Amygdala (tissue), 56 donors: ENCODE data around the gene STIM1.
"Not testable (repeated sequence)": the region's sequence is repeated elsewhere in the genome, so short reads cannot be mapped to it uniquely, and the experiment has no call there.

ENCODE experiments used
- DNase-seq, 56 donors: peaks; one replicate each; lab custom pipeline; 2025; lab: John Stamatoyannopoulos, UW

STIM1 gene

DNA sequence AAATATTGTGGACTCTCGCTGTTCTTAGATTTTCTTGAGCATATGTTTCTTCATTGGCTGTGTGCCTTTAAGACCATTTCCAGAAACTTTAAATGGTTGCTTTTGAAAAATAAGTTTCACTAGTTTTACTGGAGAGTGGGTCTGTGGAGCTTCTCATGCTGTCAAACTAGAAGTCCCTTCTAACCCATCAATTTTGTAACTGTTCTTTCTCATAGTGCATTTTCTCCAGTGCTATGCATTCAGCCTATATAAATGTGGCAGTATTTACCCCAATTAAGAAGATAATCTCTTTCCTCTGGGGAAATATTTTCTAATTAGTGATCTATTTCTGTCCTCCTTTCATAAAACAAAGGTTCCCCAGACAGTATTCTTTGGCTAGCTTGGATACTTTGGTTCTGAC lies 141.2 kb downstream of the STIM1 start:
- no peak for DNase-seq

DNA sequence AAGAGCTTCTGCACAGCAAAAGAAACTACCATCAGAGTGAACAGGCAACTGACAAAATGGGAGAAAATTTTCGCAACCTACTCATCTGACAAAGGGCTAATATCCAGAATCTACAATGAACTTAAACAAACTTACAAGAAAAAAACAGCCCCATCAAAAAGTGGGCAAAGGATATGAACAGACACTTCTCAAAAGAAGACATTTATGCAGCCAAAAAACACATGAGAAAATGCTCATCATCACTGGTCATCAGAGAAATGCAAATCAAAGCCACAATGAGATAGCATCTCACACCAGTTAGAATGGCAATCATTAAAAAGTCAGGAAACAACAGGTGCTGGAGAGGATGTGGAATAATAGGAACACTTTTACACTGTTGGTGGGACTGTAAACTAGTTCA lies 149.3 kb downstream of the STIM1 start:
- not testable (repeated sequence) for DNase-seq

DNA sequence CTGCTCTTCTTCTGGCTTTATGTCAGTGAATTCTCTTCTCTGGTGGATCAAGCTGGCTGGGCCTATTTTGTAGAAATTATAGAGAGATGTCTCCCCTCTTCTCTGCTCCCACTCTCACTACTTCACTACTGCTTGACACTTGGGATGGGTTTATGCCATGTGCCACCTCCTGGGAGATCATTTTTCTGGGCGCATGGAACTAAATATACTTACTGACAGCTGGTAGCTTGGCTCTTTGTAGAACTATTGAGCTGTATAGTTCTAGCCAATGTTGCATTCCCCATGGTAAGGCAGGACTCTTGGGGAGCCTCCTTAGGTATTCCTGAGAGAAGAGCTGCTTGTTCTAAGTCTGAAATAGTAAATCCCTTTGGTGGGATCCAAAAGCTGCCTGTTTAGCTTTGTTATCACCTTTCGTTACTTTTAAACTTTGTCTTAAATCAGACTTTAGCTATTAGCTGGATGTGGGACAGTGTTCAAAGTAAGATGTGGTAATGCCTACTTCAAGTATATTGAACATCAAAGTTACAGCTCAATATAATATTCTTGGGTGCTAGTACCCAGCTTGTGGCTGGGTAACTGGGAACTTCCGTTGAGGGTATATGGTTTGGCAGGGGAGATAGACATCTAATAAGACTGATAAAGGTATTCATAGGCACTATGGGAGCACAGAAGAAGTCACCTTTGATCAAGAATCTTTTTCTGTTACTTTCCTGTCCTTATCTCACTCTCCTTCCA lies 151.6 kb downstream of the STIM1 start:
- no peak for DNase-seq

DNA sequence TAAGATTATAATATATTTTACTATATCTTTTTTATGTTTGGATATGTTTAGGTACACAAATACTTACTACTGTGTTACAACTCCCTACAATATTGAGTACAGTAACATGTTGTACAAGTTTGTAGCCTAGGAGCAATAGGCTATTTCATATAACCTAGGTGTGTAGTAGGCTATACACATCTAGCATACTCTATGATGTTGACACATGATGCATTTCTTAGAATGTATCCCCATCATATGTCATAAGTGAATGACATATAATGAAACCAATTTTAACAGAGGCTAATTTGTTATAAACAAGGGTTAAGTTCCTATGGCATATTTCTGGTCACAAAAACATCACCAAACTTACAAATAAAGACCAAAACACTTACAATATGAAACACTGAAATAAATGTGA lies 152.7 kb downstream of the STIM1 start:
- no peak for DNase-seq

DNA sequence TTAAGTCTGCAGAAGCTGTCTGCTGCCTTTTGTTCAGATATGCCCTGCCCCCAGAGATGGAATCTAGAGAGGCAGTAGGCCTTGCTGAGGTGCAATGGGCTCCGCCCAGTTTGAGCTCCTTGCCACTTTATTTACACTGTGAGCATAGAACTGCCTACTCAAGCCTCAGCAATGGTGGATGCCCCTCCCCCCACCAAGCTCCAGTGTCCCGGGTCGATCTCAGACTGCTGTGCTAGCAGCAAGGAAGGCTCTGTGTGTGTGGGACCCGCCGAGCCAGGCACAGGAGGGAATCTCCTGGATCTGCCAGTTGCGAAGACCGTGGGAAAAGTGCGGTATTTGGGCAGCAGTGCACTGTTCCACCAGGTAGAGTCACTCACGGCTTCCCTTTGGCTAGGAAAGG lies 161.1 kb downstream of the STIM1 start:
- DNase-seq = not testable (repeated sequence)

DNA sequence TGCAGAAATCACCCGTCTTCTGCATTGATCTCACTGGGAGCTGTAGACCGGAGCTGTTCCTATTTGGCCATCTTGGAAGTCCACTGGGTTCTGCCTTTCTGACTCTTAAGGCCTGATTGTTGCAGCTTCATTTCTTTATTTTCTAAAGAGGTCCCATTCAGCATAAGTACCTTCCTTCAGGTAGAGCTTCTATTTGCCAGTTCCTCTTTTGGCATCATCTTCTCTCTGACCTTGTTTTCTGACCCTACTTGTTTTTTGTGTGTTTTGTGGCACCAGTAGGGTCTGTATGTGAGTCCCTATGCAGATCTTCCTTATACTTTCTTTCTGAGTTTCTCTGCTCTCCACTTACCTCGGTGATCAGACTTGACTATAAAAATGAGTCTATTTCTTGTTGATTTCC lies 161.7 kb downstream of the STIM1 start:
- DNase-seq = no peak

DNA sequence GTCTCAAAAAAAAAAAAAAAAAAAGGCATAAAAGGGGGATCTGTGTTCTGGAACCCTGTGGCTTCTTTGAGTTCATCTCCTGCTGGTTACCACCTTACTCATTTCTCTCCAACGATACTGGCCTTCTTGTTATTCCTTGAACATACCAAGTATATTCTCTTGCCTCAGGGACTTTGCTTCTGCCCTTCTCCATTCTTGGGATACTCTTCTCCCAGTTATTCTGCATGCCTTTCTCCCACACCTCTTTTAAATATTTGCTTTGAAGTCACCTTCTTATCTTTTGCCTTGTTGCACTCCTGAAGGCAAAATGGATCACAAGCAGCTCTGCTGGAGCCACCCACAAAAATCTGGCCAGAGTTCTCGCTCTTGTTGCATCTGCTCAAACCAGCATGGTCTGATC lies 163.2 kb downstream of the STIM1 start:
- no peak for DNase-seq

DNA sequence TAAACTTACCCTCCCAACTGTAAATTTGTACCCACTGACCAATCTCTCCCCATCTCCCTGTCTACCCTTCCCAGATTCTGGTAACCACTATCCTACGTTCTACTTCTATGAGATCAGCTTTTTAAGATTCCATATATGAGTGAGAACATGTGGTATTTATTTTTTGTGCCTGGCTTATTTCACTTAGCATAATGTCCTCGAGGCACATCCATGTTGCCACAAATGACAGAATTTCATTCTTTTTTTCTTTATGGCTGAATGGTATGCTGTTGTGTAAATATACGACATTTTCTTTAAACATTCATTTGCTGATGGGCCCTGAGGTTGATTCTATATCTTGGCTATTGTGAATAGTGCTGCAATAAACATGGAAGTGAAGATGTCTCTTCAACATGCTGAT lies 164.4 kb downstream of the STIM1 start:
- DNase-seq = no peak

DNA sequence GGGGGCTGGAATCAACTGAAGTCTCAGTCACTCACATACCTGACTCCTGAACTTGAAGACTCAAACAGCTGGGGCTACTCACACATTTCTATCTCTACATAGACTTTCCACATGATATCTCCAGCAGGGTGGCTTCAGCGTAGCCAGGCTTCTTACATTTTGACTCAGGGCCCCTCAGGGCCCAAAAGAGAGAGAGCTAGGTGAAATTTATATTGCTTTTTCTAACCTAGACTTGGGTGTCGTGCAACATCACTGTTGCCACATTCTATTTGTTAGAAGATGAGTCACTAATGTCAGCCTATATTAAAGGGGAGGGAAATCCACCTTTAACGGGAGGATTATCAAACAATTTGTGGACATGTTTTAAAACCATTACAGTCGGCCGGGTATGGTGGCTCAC lies 167.2 kb downstream of the STIM1 start:
- no peak for DNase-seq

DNA sequence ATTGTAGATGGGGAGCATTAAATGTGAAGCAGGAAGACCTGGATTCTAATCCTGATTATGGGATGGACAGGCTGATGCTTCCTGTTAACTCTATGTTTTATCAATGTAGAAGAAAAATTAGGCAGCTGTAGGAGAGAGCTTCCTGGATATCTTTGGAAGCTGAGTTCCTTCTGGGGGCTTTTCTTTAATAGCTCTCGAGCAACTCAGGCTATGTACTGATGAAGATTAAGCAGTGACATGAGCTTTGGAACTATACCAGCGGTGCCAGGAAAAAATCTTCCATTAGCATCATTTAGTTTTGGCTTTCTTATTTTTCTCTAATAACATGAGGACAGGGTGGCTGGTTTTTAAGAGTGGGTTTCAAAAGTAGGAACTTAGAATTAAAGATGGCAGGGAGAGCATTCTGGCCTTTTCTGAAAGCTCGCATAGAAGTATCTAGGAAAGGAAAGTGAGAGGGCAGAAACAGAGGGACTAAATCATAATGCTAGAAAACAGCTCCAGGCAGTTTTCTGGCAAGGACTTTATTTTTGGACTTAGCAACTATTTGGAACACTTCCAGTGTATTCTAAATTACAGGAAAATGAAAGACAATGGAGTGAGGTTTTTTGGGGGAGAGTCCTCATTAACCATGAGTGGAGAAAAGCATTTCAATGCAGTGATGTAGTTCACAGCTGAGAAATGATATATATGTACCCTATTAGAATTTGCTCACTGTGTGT lies 169.9 kb downstream of the STIM1 start:
- DNase-seq = no peak

DNA sequence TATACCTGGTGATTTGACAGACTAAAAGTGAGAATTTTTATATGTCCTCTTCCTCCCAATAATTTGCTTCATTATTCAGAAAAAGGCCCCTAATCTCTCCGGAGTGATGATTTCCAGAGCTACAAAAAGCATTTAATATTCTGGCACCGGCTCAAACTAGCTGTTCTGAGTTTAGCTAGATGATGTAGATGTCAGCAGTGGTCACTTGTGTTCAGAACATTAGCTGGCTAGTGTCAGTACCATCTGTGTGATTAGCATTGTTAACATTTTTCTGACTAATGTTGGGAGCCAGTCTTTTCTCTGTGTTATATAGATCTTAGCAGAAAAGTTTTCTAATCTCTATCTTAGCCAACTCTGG lies 170.5 kb downstream of the STIM1 start:
- DNase-seq = no peak

DNA sequence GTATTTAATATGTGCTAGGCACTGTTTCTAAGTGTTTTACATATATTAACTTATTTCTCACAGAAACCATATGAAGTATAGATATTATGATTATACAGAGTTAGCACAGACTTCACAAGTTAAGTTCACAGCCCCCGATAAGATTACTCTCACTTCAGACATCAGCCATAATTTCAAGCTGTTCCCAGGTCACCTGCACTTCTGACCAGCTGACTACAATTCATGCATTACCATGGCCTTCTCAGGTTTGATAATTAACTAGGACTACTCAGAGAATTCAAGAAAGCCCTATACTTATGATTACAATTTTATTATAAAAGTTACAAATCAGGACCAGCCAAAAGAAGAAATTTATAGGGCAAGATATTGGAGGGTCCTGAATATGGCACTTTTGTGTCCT lies 170.9 kb downstream of the STIM1 start:
- DNase-seq = no peak

DNA sequence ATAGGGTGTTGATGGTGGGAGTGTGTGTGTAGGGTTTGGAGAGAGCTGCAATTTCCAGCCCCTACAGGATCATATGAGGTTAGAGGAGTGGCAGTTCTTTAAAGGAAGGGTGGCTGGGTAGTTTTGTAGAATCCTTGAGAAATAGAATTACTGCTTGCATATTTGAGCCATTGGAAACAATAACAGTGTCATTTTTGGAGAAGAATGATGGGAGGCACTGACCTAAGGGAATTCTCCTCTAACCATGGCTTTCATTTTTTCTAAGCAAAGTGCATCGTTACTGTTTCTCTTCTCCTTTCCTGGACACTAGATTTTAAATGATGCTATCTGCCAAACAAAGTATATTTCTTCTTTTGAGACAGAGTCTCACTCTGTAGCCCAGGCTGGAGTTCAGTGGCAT lies 172.3 kb downstream of the STIM1 start:
- no peak for DNase-seq

DNA sequence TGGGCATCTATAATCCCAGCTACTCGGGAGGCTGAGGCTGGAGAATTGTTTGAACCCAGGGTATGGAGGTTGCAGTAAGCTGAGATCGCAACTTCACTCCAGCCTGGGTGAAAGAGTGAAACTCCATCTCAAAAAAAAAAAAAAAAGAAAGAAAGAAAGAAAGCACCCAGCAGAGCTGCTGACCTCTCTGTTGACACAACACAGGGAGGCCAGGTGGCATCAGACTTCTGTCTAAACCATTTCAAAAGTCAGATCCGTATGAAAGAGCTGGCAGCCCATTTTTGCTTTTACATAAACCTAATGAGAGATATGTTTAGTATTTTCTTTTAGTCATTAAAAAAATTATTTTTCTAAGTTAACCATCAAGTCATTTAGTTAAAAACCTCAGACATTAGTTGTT lies 174.7 kb downstream of the STIM1 start:
- DNase-seq = no peak

DNA sequence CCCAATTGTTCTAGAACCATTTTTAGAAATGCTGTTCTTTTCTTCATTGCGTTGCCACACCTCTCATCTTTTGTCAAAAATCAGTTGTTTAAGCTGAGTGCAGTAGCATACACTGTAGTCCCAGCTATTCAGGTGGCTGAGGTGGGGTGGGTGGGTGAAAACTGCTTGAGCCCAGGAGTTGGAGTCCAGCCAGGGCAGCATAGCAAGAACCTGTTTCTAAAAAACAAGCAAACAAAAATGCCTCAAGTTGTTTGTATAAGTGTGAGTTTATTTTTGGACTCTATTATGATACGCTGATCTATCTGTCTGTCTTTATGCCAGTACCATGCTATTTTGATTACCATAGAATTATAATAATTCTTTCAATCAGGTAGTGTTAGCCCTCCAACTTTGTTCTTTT lies 176.6 kb downstream of the STIM1 start:
- DNase-seq = no peak

DNA sequence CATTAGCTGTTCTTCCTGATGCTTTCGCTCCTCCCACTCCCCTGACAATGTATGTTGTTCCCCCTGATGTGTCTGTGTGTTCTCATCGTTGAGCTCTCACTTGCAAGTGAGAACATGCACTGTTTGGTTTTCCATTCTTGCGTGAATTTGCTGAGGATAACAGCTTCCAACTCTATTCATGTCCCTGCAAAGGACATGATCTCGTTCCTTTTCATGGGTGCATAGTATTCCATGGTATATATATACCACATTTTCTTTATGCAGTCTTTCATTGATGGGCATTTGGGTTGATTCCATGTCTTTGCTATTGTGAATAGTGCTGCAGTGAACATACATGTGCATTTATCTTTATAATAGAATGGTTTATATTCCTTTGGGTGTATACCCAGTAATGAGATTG lies 180.5 kb downstream of the STIM1 start:
- no peak for DNase-seq

DNA sequence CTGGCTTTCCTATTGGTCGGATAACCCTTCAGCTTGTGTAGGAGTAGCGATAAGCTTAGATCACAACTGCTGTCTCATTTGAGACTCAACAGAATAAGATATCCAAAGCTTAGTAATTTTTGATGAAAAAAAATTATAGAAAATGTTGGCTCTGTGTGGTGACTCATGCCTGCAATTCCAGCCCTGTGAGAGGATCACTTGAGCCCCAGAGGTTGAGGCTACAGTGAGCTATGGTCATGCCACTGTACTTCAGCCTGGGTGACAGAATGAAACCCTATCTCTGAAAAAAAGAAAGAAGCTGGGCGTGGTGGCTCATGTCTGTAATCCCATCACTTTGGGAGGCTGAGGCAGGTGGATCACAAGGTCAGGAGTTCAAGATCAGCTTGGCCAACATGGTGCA lies 183.5 kb downstream of the STIM1 start:
- DNase-seq = no peak

DNA sequence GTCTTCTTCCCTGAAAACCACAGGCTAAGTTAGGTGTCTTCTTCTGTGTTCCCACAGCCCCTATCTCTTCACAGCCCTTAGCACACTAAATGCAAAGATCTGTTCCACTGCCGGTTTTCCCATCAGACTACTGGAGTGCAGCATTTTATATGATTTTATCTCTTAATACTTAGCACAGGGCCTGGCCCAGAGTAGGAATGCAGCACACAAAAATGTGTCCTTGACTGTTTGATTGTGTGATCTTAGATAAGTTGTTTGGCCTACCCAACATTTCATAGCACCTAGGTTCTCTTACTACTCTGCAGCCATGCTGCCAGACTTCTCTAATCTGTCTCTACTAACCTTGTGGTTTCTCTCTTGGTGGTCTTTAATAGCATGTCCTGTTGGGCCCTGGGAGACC lies 185.0 kb downstream of the STIM1 start:
- no peak for DNase-seq

DNA sequence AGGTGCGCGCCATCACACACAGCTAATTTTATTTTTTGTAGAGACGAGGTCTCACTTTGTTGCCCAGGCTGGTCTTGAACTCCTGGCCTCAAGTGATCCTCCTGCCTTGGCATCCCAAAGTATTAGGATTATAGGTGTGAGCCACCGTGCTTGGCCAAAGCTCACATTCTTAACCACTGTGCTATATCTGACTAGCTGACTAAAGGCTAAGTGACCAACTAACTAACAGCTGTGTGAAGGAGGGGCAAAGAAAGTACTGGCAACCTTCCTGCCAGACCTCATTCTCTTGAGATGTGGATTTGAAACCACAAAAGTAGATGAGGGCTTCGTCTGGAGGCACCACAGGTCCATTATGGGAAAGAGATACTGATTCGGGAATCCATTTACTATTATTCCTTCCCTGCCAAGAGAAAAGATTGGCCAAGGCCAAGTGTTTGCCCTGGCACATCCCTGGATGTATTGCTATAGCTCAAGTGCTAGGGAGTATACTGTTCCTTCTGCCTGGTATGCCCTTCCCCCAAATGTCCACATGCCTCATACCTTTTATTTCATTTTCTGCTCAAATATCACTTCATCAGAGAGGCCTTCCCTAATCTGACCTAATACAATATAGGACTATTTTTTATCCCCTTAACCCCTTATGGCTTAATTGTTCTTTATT lies 186.4 kb downstream of the STIM1 start:
- no peak for DNase-seq

DNA sequence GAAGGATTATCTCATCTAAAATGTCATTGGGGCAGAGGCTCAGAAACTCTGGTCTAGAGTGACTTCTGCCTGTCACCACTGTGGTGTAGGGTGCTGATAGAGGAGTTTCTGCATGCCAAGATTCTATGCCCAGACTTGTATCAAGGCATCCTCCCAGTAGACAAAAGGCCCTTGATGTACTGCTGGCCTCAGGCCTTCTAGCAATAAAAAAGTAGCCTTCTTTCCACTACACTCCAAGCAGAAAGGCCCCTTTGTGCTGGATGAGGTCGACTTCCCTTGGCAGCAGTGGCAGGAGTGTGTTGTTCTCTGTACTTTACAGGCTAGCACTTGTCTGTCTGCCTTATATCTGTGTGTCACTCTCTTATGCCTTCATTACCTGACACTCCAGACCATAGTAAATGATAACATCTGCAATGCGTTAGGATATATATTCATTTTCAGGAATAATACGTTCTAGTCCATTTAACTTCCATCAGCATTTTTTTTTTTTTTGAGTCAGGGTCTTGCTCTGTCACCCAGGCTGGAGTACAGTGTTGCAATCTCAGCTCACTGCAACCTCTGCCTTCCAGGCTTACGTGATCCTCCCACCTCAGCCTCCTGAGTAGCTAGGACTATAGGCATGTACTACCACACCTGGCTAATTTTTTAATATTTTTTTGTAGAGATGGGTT lies 189.6 kb downstream of the STIM1 start:
- DNase-seq = peak in 49 of 56 donors; percentile 6 to 93 (median 63)

DNA sequence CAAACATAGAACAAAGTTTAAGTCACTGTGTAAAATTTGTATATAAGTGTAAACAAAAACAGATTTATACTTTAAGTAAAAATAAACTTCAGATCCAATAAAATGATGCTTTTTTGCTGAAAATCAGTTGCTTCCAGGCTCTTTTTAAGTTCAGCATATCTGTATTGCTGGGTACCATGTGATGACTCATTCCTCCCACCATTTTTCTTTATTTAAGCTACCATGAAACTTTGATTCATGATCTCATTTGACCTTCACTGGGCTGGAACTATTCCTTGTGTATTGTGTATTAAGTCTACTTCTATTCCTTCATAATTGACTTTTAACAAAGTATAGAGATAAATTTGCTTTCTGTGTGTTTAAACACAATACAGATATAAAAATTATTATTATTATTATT lies 192.9 kb downstream of the STIM1 start:
- DNase-seq = no peak
